Islet precursor cell (in vitro differentiated cells): ENCODE results near the gene PIP4K2A.
A peak's percentile ranks its signal among the peaks of the same experiment; 100 is the strongest.

ENCODE experiments used
- DNase-seq: peaks from one replicate; pipeline ENCODE4 v3.0.0-alpha.2; 2018

Gene PIP4K2A

GRCh38 chr10:22662733-22663330 lies 51.5 kb downstream of the PIP4K2A start:
- no peak for DNase-seq

- no peak for DNase-seq
Observed at GRCh38 chr10:22659866-22660265, 54.5 kb downstream of the PIP4K2A start.

GRCh38 chr10:22658745-22659410 lies 55.5 kb downstream of the PIP4K2A start:
- no peak for DNase-seq

GRCh38 chr10:22657566-22658225 lies 56.7 kb downstream of the PIP4K2A start:
- DNase-seq: no peak

- no peak for DNase-seq
Observed at GRCh38 chr10:22657024-22657423, 57.4 kb downstream of the PIP4K2A start.

- no peak for DNase-seq
Observed at GRCh38 chr10:22656036-22656435, 58.3 kb downstream of the PIP4K2A start.

GRCh38 chr10:22655312-22655981 lies 58.9 kb downstream of the PIP4K2A start:
- DNase-seq: no peak

- no peak for DNase-seq
Observed at GRCh38 chr10:22652988-22653481, 61.3 kb downstream of the PIP4K2A start.

GRCh38 chr10:22651276-22651980 lies 63.0 kb downstream of the PIP4K2A start:
- no peak for DNase-seq

- no peak for DNase-seq
Observed at GRCh38 chr10:22649994-22650393, 64.4 kb downstream of the PIP4K2A start.

- peak; percentile 70 for DNase-seq
Observed at GRCh38 chr10:22649390-22649841, 65.0 kb downstream of the PIP4K2A start.

GRCh38 chr10:22648547-22648961 lies 65.8 kb downstream of the PIP4K2A start:
- DNase-seq: no peak

- DNase-seq: no peak
Observed at GRCh38 chr10:22647244-22647643, 67.1 kb downstream of the PIP4K2A start.

- DNase-seq: no peak
Observed at GRCh38 chr10:22646388-22646853, 68.0 kb downstream of the PIP4K2A start.

GRCh38 chr10:22644222-22644621 lies 70.2 kb downstream of the PIP4K2A start:
- DNase-seq: no peak

GRCh38 chr10:22643775-22644174 lies 70.6 kb downstream of the PIP4K2A start:
- no peak for DNase-seq

GRCh38 chr10:22643116-22643515 lies 71.3 kb downstream of the PIP4K2A start:
- no peak for DNase-seq

GRCh38 chr10:22641743-22642142 lies 72.6 kb downstream of the PIP4K2A start:
- no peak for DNase-seq

- no peak for DNase-seq
Observed at GRCh38 chr10:22640359-22640758, 74.0 kb downstream of the PIP4K2A start.

GRCh38 chr10:22638863-22639262 lies 75.5 kb downstream of the PIP4K2A start:
- DNase-seq: no peak

GRCh38 chr10:22637491-22637890 lies 76.9 kb downstream of the PIP4K2A start:
- no peak for DNase-seq

- no peak for DNase-seq
Observed at GRCh38 chr10:22635650-22636049, 78.7 kb downstream of the PIP4K2A start.
